Mucosa of rectum (tissue), 2 donors: ENCODE data around the gene TCF3.
A peak's percentile ranks its signal among the peaks of the same experiment; 100 is the strongest.
"Not testable (repeated sequence)": the region's sequence is repeated elsewhere in the genome, so short reads cannot be mapped to it uniquely, and the experiment has no call there.

Source experiments
- H3K27ac ChIP-seq, 2 donors: one replicate each; pipeline ENCODE4 v1.7.0; 2013; ENCODE audit warnings: inconsistent platforms in 2 of 2, low read depth in 2 of 2, low read length in 2 of 2
- H3K27me3 ChIP-seq, 2 donors: one replicate each; pipeline ENCODE4 v1.7.0; 2013; ENCODE audit warnings: low read length in 2 of 2; ENCODE audit not compliant: control insufficient read depth in 2 of 2, insufficient read depth in 2 of 2
- H3K36me3 ChIP-seq, 2 donors: one replicate each; pipeline ENCODE4 v1.7.0; 2013; ENCODE audit warnings: low read length in 2 of 2; ENCODE audit not compliant: control insufficient read depth in 2 of 2, insufficient read depth in 2 of 2
- H3K4me1 ChIP-seq, 2 donors: one replicate each; pipeline ENCODE4 v1.7.0; 2013; ENCODE audit warnings: low read length in 2 of 2, mild to moderate bottlenecking in 1 of 2; ENCODE audit not compliant: control insufficient read depth in 2 of 2, insufficient read depth in 2 of 2
- H3K4me3 ChIP-seq, 2 donors: one replicate each; pipeline ENCODE4 v1.7.0; 2013; ENCODE audit warnings: low read length in 2 of 2
- H3K9ac ChIP-seq, 2 donors: one replicate each; pipeline ENCODE4 v1.7.0; 2013; ENCODE audit warnings: low read length in 2 of 2, low read depth in 1 of 2, mild to moderate bottlenecking in 1 of 2
- H3K9me3 ChIP-seq, 2 donors: one replicate each; pipeline ENCODE4 v1.7.0; 2013; ENCODE audit warnings: low read length in 2 of 2; ENCODE audit not compliant: control insufficient read depth in 2 of 2
- donor health status: healthy.
- donor health status: Normal muscosa, but diverticular disease.

TCF3 gene

DNA sequence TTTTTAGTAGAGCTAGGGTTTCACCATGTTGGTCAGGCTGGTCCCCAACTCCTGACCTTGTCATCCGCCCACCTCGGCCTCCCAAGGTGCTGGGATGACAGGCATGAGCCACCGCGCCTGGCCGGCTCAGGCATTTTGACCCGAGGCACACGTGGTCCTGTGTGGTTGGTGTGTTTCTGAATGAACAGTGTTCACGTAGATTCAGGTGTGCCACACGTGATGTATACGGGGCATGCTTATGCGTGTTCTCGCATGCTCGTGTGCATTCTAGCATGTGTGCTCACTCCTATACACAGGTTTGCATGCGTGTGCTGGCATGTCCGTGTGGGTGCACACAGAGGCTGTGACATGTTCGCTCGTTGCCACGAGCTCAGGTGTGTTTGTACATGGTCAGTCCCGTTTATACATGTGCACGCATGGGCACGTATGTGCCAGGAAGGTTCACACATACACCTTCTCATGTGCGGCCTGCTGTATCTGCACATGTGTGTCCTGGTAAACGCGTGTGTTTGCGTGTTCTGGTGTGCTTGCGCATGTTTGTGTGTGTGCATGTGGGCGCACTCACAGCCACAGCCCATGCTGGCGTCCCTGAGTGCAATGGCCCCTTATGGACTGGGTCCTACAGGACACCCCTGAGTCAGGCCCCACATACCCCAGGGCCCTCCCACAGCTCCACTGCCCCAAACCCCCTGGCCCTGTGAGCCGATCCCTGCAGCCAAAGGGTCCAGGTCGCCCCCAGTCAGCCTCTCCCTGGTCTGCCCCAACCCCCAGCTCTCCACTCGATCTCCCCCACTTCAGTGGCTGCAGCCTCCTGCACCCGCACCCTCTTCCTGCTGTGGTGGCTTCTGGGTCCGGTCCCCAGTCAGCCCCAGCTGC, 20.6 kb upstream of the TCF3 start:
- Histone ChIP-seq H3K27me3 (peaks cover 37 to 44% of the 10 kb centered on the region in 2 donors), H3K4me3 (no peak overlapping the region), H3K9me3 (no peaks in the 10 kb centered on the region), H3K9ac (no peak overlapping the region), H3K4me1 (peaks cover 0 to 3% of the 10 kb centered on the region in 2 donors), H3K36me3 (no peaks in the 10 kb centered on the region), H3K27ac (no peak overlapping the region)

DNA sequence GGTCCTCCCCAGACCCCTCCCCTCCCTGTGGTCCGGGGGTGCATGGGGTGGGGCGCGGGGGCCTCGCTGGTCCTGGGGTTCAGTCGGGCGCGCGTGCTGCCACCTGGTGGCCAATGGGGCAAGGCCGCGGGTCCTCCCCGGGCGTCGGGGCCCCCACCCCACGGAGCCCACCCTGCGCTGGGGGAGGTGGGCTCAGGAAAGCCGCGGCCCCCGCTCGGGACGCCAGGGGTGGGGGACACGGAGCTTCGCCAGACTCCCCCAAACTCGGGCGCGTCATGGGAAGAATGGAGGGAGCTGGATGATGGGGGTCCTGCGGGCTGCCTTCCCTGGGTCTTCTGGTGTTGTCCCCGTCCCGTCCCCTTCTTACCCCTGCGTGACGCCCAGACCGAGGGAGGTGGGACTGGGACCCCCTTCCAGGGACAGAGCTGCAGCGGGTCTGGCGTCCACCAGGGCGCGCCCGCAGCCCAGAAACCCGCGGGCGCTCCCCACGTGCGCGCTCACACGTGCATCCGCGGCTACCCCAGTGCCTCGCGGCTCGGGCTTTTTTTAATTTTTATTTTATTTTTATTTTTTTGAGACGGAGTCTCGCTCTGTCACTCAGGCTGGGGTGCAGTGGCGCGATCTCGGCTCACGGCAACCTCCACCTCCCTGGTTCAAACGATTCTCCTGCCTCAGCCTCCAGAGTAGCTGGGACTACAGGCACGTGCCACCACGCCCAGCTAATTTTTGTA, 19.8 kb upstream of the TCF3 start:
- Histone ChIP-seq H3K27ac (no peak overlapping the region), H3K4me1 (peaks cover 0 to 3% of the 10 kb centered on the region in 2 donors), H3K36me3 (no peaks in the 10 kb centered on the region), H3K9me3 (no peaks in the 10 kb centered on the region), H3K9ac (no peak overlapping the region), H3K4me3 (no peak overlapping the region), H3K27me3 (peaks cover 34 to 43% of the 10 kb centered on the region in 2 donors)

DNA sequence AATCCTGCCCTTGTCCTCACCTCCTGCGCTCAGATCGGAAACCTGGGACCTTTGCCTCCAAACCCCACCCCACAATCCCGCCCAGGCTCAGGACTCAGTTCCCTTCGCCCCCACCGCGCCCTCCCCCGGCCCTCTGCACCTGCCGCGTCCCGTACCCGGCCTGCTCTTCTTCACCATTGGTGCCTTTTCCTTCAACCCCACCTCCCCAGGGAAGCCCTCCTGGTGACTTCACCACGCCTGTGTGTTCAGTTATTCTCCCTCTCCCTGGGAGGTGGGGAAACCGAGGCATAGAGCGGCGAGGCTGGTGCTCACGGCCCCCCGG, 19.3 kb upstream of the TCF3 start:
- Histone ChIP-seq H3K36me3 (no peaks in the 10 kb centered on the region), H3K27ac (no peak overlapping the region)

GRCh38 chr19:1670747-1671146, 18.3 kb upstream of the TCF3 start:
- not testable (repeated sequence) for H3K9me3 ChIP-seq, H3K27ac ChIP-seq, H3K36me3 ChIP-seq, H3K4me1 ChIP-seq, H3K9ac ChIP-seq, H3K4me3 ChIP-seq
- H3K27me3 ChIP-seq = peaks cover 23 to 31% of the 10 kb centered on the region in 2 donors

More for the DNA sequence above, 19.3 kb upstream of the TCF3 start:
- Histone ChIP-seq H3K9ac (no peak overlapping the region), H3K27me3 (peaks cover 28 to 39% of the 10 kb centered on the region in 2 donors), H3K4me1 (peaks cover 0 to 3% of the 10 kb centered on the region in 2 donors), H3K4me3 (no peak overlapping the region), H3K9me3 (no peaks in the 10 kb centered on the region)

GRCh38 chr19:1668486-1669270, 16.3 kb upstream of the TCF3 start:
- Histone ChIP-seq H3K27me3 (peaks cover 15 to 26% of the 10 kb centered on the region in 2 donors), H3K27ac (peak overlapping the region in 1 of 2 donors; percentile 38), H3K4me1 (peaks cover 0 to 3% of the 10 kb centered on the region in 2 donors), H3K36me3 (no peaks in the 10 kb centered on the region), H3K4me3 (peak overlapping the region in 1 of 2 donors; percentile 7), H3K9me3 (no peaks in the 10 kb centered on the region), H3K9ac (no peak overlapping the region)

GRCh38 chr19:1668048-1668485, 15.7 kb upstream of the TCF3 start:
- Histone ChIP-seq H3K4me1 (peaks cover 0 to 3% of the 10 kb centered on the region in 2 donors), H3K4me3 (peak overlapping the region in 1 of 2 donors; percentile 4), H3K9me3 (no peaks in the 10 kb centered on the region), H3K27me3 (peaks cover 13 to 22% of the 10 kb centered on the region in 2 donors), H3K9ac (no peak overlapping the region), H3K27ac (peak overlapping the region in 1 of 2 donors; percentile 38), H3K36me3 (no peaks in the 10 kb centered on the region)

DNA sequence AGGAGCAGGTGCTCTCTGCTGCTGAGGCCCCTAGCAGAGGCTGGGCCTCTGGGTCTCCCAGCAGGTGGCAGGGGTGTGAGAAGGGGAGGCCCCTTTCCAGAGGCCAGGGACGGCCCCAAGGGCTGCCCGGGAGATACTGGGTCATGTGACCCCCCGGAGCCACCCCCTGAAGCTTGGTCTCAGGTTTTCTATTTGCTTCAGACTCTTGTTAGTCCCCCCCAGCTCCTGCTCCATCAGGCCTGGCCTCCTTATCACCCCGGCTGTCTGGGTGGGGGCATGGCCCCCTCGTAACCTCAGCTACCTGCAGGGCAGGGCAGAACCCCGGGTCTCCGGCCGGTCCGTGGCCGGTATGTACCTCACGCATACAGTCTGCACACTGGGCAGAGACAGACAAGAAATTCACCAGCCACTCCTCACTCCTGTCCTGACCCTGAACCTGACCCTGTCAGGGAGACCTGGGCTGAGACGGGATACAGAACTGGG, 13.2 kb upstream of the TCF3 start:
- Histone ChIP-seq H3K27me3 (peaks cover 9 to 14% of the 10 kb centered on the region in 2 donors), H3K27ac (no peak overlapping the region), H3K9me3 (no peaks in the 10 kb centered on the region), H3K9ac (no peak overlapping the region), H3K36me3 (no peaks in the 10 kb centered on the region), H3K4me1 (no peaks in the 10 kb centered on the region), H3K4me3 (no peak overlapping the region)

DNA sequence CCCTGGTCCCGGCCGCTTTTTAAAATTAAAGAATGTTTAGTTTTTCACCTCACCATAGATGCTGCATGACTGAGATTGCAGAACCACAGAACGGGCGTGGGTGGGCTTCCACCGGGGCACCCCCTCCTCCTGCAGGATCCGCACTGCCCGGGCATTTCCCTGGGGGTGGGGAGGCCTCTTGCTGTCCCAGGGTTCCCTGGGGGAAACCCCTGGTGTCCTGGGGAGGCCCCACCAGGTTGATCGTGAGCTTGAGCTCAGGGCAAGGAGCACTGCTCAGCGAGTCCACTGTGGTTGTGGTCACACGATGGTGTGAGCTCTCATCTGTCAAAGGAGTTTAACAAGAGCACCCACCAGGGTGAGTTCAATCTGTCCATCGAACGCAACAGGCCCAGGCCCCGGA, 11.4 kb upstream of the TCF3 start:
- Histone ChIP-seq H3K4me3 (no peak overlapping the region), H3K27ac (no peak overlapping the region), H3K27me3 (peaks cover 5 to 9% of the 10 kb centered on the region in 2 donors), H3K36me3 (no peaks in the 10 kb centered on the region), H3K4me1 (no peaks in the 10 kb centered on the region), H3K9me3 (no peaks in the 10 kb centered on the region), H3K9ac (no peak overlapping the region)

DNA sequence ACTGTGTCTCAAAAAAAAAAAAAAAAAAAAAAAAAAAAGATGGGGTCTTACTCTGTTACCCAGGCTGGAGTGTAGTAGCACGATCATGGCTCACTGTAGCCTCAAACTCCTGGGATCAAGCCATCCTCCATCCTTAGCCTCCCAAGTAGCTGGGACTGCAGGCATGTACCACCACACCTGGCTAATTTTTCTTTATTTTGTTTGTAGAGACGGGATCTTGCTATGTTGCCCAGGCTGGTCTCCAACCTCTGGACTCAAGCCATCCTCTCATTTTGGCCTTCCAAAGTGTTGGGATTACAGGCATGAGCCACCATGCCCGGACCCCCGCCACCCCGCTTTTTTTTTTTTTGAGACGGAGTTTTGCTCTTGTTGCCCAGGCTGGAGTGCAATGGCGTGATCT, 10.8 kb upstream of the TCF3 start:
- not testable (repeated sequence) for H3K27me3 ChIP-seq, H3K4me1 ChIP-seq, H3K4me3 ChIP-seq, H3K9ac ChIP-seq, H3K36me3 ChIP-seq, H3K9me3 ChIP-seq, H3K27ac ChIP-seq
